ENCODE data around the gene FARP1. TPM values are rescaled to one million over a fixed set of nuclear protein-coding genes. Genes with fewer than 3 reads are reported as not detected.
"Not testable (repeated sequence)": the region's sequence is repeated elsewhere in the genome, so short reads cannot be mapped to it uniquely, and the experiment has no call there.

The FARP1 gene
- total and polyA plus RNA-seq, 4 experiments from 2014 or later: 0.26 to 1.5 (median 0.42) TPM; not detected in 1

- Mint-ChIP-seq H3K27me3 (peaks cover 6 to 9% of the 10 kb centered on the region in 2 donors), H3K36me3 (no peaks in the 10 kb centered on the region), H3K4me3 (no peak overlapping the region), H3K9me3 (no peaks in the 10 kb centered on the region), H3K4me1 (no peaks in the 10 kb centered on the region), H3K27ac (no peak overlapping the region)
- no peaks in the 10 kb centered on the region for H3K4me1 ChIP-seq (ENCODE audit: insufficient read depth, low read length)
- H3K27me3 ChIP-seq (ENCODE audit: insufficient read depth, low read length): no peaks in the 10 kb centered on the region
- DNase-seq: no peak
- H3K4me3 ChIP-seq (ENCODE audit: low read length in 2 of 2): no peak overlapping the region
- no peaks in the 10 kb centered on the region for H3K36me3 ChIP-seq (ENCODE audit: insufficient read depth, low read length)
- ChIA-PET POLR2A (ENCODE audit: partially characterized antibody) (no interaction called here), CTCF (ENCODE audit: partially characterized antibody) (no interaction called here)
- H3K9me3 ChIP-seq (ENCODE audit: control insufficient read depth in 1 of 2, low read length in 2 of 2): no peaks in the 10 kb centered on the region
- intact Hi-C loops (cut with micrococcal nuclease): no loop called here
- H3K27ac ChIP-seq (ENCODE audit: low read depth, low read length): no peak overlapping the region
Observed at GRCh38 chr13:98222816-98223215, 79.9 kb downstream of the FARP1 start.

- no peak for DNase-seq
- H3K4me3 Mint-ChIP-seq: no peak overlapping the region
- no peak overlapping the region for H3K27ac Mint-ChIP-seq
- Histone ChIP-seq H3K27me3 (ENCODE audit: insufficient read depth, low read length) (no peaks in the 10 kb centered on the region), H3K4me3 (ENCODE audit: low read length in 2 of 2) (no peak overlapping the region), H3K9me3 (ENCODE audit: control insufficient read depth in 1 of 2, low read length in 2 of 2) (no peaks in the 10 kb centered on the region), H3K4me1 (ENCODE audit: insufficient read depth, low read length) (no peaks in the 10 kb centered on the region), H3K27ac (ENCODE audit: low read depth, low read length) (no peak overlapping the region), H3K36me3 (ENCODE audit: insufficient read depth, low read length) (no peaks in the 10 kb centered on the region)
- intact Hi-C loops (cut with micrococcal nuclease): no loop called here
- H3K9me3 Mint-ChIP-seq: no peaks in the 10 kb centered on the region
- CTCF ChIA-PET (ENCODE audit: partially characterized antibody): interaction anchor here (0.6 kb wide), 1 partner anchor 270 kb away, joined by 3 read pairs; no protein-coding TSS in a partner anchor
- no peaks in the 10 kb centered on the region for H3K4me1 Mint-ChIP-seq
- no peaks in the 10 kb centered on the region for H3K36me3 Mint-ChIP-seq
- POLR2A ChIA-PET (ENCODE audit: partially characterized antibody): no interaction called here
- H3K27me3 Mint-ChIP-seq: peaks cover 6 to 9% of the 10 kb centered on the region in 2 donors
Observed at GRCh38 chr13:98223741-98224140, 80.8 kb downstream of the FARP1 start.

GRCh38 chr13:98224557-98224956 lies 81.7 kb downstream of the FARP1 start:
- intact Hi-C loops (cut with micrococcal nuclease): no loop called here
- Mint-ChIP-seq H3K27ac (no peak overlapping the region), H3K4me1 (no peaks in the 10 kb centered on the region), H3K36me3 (no peaks in the 10 kb centered on the region), H3K27me3 (peaks cover 6 to 9% of the 10 kb centered on the region in 2 donors), H3K9me3 (no peaks in the 10 kb centered on the region), H3K4me3 (no peak overlapping the region)
- Histone ChIP-seq H3K4me3 (ENCODE audit: low read length in 2 of 2) (no peak overlapping the region), H3K27me3 (ENCODE audit: insufficient read depth, low read length) (no peaks in the 10 kb centered on the region), H3K9me3 (ENCODE audit: control insufficient read depth in 1 of 2, low read length in 2 of 2) (no peaks in the 10 kb centered on the region), H3K4me1 (ENCODE audit: insufficient read depth, low read length) (no peaks in the 10 kb centered on the region), H3K36me3 (ENCODE audit: insufficient read depth, low read length) (no peaks in the 10 kb centered on the region), H3K27ac (ENCODE audit: low read depth, low read length) (no peak overlapping the region)
- no peak for DNase-seq
- ChIA-PET POLR2A (ENCODE audit: partially characterized antibody) (no interaction called here), CTCF (ENCODE audit: partially characterized antibody) (no interaction called here)

- ChIA-PET CTCF (ENCODE audit: partially characterized antibody) (no interaction called here), POLR2A (ENCODE audit: partially characterized antibody) (no interaction called here)
- no peaks in the 10 kb centered on the region for H3K4me1 ChIP-seq (ENCODE audit: insufficient read depth, low read length)
- no peaks in the 10 kb centered on the region for H3K27me3 ChIP-seq (ENCODE audit: insufficient read depth, low read length)
- DNase-seq: no peak
- H3K36me3 ChIP-seq (ENCODE audit: insufficient read depth, low read length): no peaks in the 10 kb centered on the region
- H3K4me3 ChIP-seq (ENCODE audit: low read length in 2 of 2): no peak overlapping the region
- intact Hi-C loops (cut with micrococcal nuclease): no loop called here
- H3K9me3 Mint-ChIP-seq: no peaks in the 10 kb centered on the region
- H3K36me3 Mint-ChIP-seq: no peaks in the 10 kb centered on the region
- no peaks in the 10 kb centered on the region for H3K4me1 Mint-ChIP-seq
- H3K27ac ChIP-seq (ENCODE audit: low read depth, low read length): no peak overlapping the region
- H3K27me3 Mint-ChIP-seq: peaks cover 6 to 9% of the 10 kb centered on the region in 2 donors
- H3K27ac Mint-ChIP-seq: no peak overlapping the region
- no peak overlapping the region for H3K4me3 Mint-ChIP-seq
- H3K9me3 ChIP-seq (ENCODE audit: control insufficient read depth in 1 of 2, low read length in 2 of 2): no peaks in the 10 kb centered on the region
Observed at GRCh38 chr13:98225036-98225940, 82.4 kb downstream of the FARP1 start.

GRCh38 chr13:98226496-98226895 lies 83.6 kb downstream of the FARP1 start:
- H3K36me3 ChIP-seq (ENCODE audit: insufficient read depth, low read length): no peaks in the 10 kb centered on the region
- H3K4me1 ChIP-seq (ENCODE audit: insufficient read depth, low read length): no peaks in the 10 kb centered on the region
- Mint-ChIP-seq H3K9me3 (peaks cover 0 to 2% (median 0%) of the 10 kb centered on the region in 8 donors), H3K27ac (no peak overlapping the region), H3K27me3 (peaks cover 6 to 9% of the 10 kb centered on the region in 2 donors), H3K36me3 (no peaks in the 10 kb centered on the region), H3K4me1 (no peaks in the 10 kb centered on the region), H3K4me3 (no peak overlapping the region)
- DNase-seq: no peak
- no peaks in the 10 kb centered on the region for H3K9me3 ChIP-seq (ENCODE audit: control insufficient read depth in 1 of 2, low read length in 2 of 2)
- H3K27ac ChIP-seq (ENCODE audit: low read depth, low read length): no peak overlapping the region
- POLR2A ChIA-PET (ENCODE audit: partially characterized antibody): no interaction called here
- intact Hi-C loops (cut with micrococcal nuclease): no loop called here
- CTCF ChIA-PET (ENCODE audit: partially characterized antibody): no interaction called here
- H3K27me3 ChIP-seq (ENCODE audit: insufficient read depth, low read length): no peaks in the 10 kb centered on the region
- no peak overlapping the region for H3K4me3 ChIP-seq (ENCODE audit: low read length in 2 of 2)

- Histone ChIP-seq H3K4me3 (ENCODE audit: low read length in 2 of 2) (no peak overlapping the region), H3K4me1 (ENCODE audit: insufficient read depth, low read length) (no peaks in the 10 kb centered on the region), H3K27ac (ENCODE audit: low read depth, low read length) (no peak overlapping the region), H3K36me3 (ENCODE audit: insufficient read depth, low read length) (no peaks in the 10 kb centered on the region), H3K27me3 (ENCODE audit: insufficient read depth, low read length) (no peaks in the 10 kb centered on the region), H3K9me3 (ENCODE audit: control insufficient read depth in 1 of 2, low read length in 2 of 2) (no peaks in the 10 kb centered on the region)
- intact Hi-C loops (cut with micrococcal nuclease): no loop called here
- Mint-ChIP-seq H3K9me3 (peaks cover 0 to 2% (median 0%) of the 10 kb centered on the region in 8 donors), H3K27ac (no peak overlapping the region), H3K27me3 (peaks cover 6% of the 10 kb centered on the region in 2 donors), H3K36me3 (no peaks in the 10 kb centered on the region), H3K4me1 (no peaks in the 10 kb centered on the region), H3K4me3 (no peak overlapping the region)
- no peak for DNase-seq
- ChIA-PET POLR2A (ENCODE audit: partially characterized antibody) (no interaction called here), CTCF (ENCODE audit: partially characterized antibody) (no interaction called here)
Observed at GRCh38 chr13:98228661-98229341, 85.9 kb downstream of the FARP1 start.

GRCh38 chr13:98230762-98231161 lies 87.9 kb downstream of the FARP1 start:
- H3K4me1 Mint-ChIP-seq; H3K9me3 Mint-ChIP-seq; H3K36me3 Mint-ChIP-seq; H3K9me3 ChIP-seq (ENCODE audit: control insufficient read depth in 1 of 2, low read length in 2 of 2); H3K27ac Mint-ChIP-seq; H3K36me3 ChIP-seq (ENCODE audit: insufficient read depth, low read length); H3K4me1 ChIP-seq (ENCODE audit: insufficient read depth, low read length); CTCF ChIA-PET (ENCODE audit: partially characterized antibody); H3K4me3 ChIP-seq (ENCODE audit: low read length in 2 of 2); intact Hi-C loops (cut with micrococcal nuclease); H3K4me3 Mint-ChIP-seq; H3K27me3 Mint-ChIP-seq; POLR2A ChIA-PET (ENCODE audit: partially characterized antibody); H3K27me3 ChIP-seq (ENCODE audit: insufficient read depth, low read length); H3K27ac ChIP-seq (ENCODE audit: low read depth, low read length); DNase-seq: not testable (repeated sequence)
